ENCODE data around the gene UBXN6.

UBXN6 gene

GRCh38 chr19:4442819-4443146, 14.8 kb downstream of the UBXN6 start:
- no peak for DNase-seq (ENCODE audit: low read depth)

GRCh38 chr19:4441994-4442818, 15.4 kb downstream of the UBXN6 start:
- no peak for DNase-seq (ENCODE audit: low read depth)

GRCh38 chr19:4439243-4439642, 18.4 kb downstream of the UBXN6 start:
- no peak for DNase-seq (ENCODE audit: low read depth)

GRCh38 chr19:4437103-4437502, 20.5 kb downstream of the UBXN6 start:
- DNase-seq (ENCODE audit: low read depth) = no peak

GRCh38 chr19:4436231-4436630, 21.4 kb downstream of the UBXN6 start:
- no peak for DNase-seq (ENCODE audit: low read depth)

GRCh38 chr19:4434391-4434790, 23.2 kb downstream of the UBXN6 start:
- DNase-seq (ENCODE audit: low read depth) = no peak

- DNase-seq (ENCODE audit: low read depth) = no peak
These were observed 24.6 kb downstream of the UBXN6 start for GRCh38 chr19:4432918-4433506.

- no peak for DNase-seq (ENCODE audit: low read depth)
These were observed 25.6 kb downstream of the UBXN6 start for GRCh38 chr19:4431808-4432674.

- no peak for DNase-seq (ENCODE audit: low read depth)
These were observed 26.3 kb downstream of the UBXN6 start for GRCh38 chr19:4431296-4431695.

- DNase-seq (ENCODE audit: low read depth) = no peak
These were observed 26.8 kb downstream of the UBXN6 start for GRCh38 chr19:4430760-4431159.

GRCh38 chr19:4429771-4430171, 27.8 kb downstream of the UBXN6 start:
- no peak for DNase-seq (ENCODE audit: low read depth)

GRCh38 chr19:4429256-4429655, 28.3 kb downstream of the UBXN6 start:
- DNase-seq (ENCODE audit: low read depth) = no peak

GRCh38 chr19:4428326-4428975, 29.1 kb downstream of the UBXN6 start:
- no peak for DNase-seq (ENCODE audit: low read depth)

- peak; percentile 98 for DNase-seq (ENCODE audit: low read depth)
These were observed 32.1 kb downstream of the UBXN6 start for GRCh38 chr19:4425537-4425936.

GRCh38 chr19:4423416-4424126, 34.0 kb downstream of the UBXN6 start:
- no peak for DNase-seq (ENCODE audit: low read depth)

GRCh38 chr19:4416268-4416667, 41.3 kb downstream of the UBXN6 start:
- no peak for DNase-seq (ENCODE audit: low read depth)

- DNase-seq (ENCODE audit: low read depth) = no peak
These were observed 42.2 kb downstream of the UBXN6 start for GRCh38 chr19:4415352-4415751.

GRCh38 chr19:4414800-4415321, 42.7 kb downstream of the UBXN6 start:
- DNase-seq (ENCODE audit: low read depth) = no peak

- no peak for DNase-seq (ENCODE audit: low read depth)
These were observed 43.3 kb downstream of the UBXN6 start for GRCh38 chr19:4414144-4414799.

- no peak for DNase-seq (ENCODE audit: low read depth)
These were observed 44.0 kb downstream of the UBXN6 start for GRCh38 chr19:4413588-4413987.

Data from HS-5 (cell line).